Hepatocyte (in vitro differentiated cells): Measurements from ENCODE around the gene CPT2.

ENCODE experiments used
- EZH2 ChIP-seq: fragments of 200-600 bp; sonication (generic); IDR thresholded peaks from 2 replicates; pipeline ENCODE4 v1.6.1; 2016; ENCODE audit warnings: antibody characterized with exemption, mild to moderate bottlenecking, borderline replicate concordance
- EZH2phosphoT487 ChIP-seq: fragments of 200-600 bp; sonication (generic); IDR thresholded peaks from one replicate; pipeline ENCODE4 v1.6.1; 2018; ENCODE audit warnings: antibody characterized with exemption, mild to moderate bottlenecking, low read depth, moderate library complexity; ENCODE audit not compliant: unreplicated experiment, severe bottlenecking
- TF ChIP-seq, protein P1 (sequence below): fragments of 200-600 bp; sonication (generic); IDR thresholded peaks from 2 replicates; pipeline ENCODE4 v1.5.1; 2016; ENCODE audit warnings: antibody characterized with exemption, mild to moderate bottlenecking; ENCODE audit not compliant: poor library complexity

- TF ChIP-seq, protein P1, sequence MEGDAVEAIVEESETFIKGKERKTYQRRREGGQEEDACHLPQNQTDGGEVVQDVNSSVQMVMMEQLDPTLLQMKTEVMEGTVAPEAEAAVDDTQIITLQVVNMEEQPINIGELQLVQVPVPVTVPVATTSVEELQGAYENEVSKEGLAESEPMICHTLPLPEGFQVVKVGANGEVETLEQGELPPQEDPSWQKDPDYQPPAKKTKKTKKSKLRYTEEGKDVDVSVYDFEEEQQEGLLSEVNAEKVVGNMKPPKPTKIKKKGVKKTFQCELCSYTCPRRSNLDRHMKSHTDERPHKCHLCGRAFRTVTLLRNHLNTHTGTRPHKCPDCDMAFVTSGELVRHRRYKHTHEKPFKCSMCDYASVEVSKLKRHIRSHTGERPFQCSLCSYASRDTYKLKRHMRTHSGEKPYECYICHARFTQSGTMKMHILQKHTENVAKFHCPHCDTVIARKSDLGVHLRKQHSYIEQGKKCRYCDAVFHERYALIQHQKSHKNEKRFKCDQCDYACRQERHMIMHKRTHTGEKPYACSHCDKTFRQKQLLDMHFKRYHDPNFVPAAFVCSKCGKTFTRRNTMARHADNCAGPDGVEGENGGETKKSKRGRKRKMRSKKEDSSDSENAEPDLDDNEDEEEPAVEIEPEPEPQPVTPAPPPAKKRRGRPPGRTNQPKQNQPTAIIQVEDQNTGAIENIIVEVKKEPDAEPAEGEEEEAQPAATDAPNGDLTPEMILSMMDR = no peak
- no peak for TF ChIP-seq EZH2phosphoT487
- TF ChIP-seq EZH2 = no peak
These were observed at the start of gene CPT2 for GRCh38 chr1:53196485-53197290.
